PC-3 (cell line): ENCODE measurements around the gene CNN1. TPM values are rescaled to one million over a fixed set of nuclear protein-coding genes. Genes with fewer than 3 reads are reported as not detected.

Source experiments
- ATAC-seq: fragments of 200-7000 bp; cut with Tn5 transposase; 2 replicates; pipeline ENCODE4 v1.9.1; 2020; ENCODE audit warnings: mild to moderate bottlenecking, moderate library complexity
- BruUV-seq: library from RNA; stranded (reverse); fragments of 400-500 nt; replicated peaks from 2 replicates; lab custom pipeline; 2021; lab: Mats Ljungman, UMichigan
- CTCF ChIA-PET: fragments of 300-600 bp; sonication (Branson Sonifier 250); formaldehyde crosslinking; loops from one replicate; lab custom pipeline; 2022; ENCODE audit warnings: antibody characterized with exemption; lab: Charles Lee
- POLR2A ChIA-PET: fragments of 300-600 bp; sonication (Branson Sonifier 250); formaldehyde crosslinking; loops from one replicate; lab custom pipeline; 2022; ENCODE audit warnings: antibody characterized with exemption; ENCODE audit not compliant: unreplicated experiment; lab: Charles Lee
- DNase-seq: peaks from one replicate; pipeline ENCODE4 v3.0.0-alpha.2; 2015
- H2AFZ ChIP-seq: fragments of 300-600 bp; sonication (generic); 2 replicates; pipeline ENCODE4 v1.6.0; 2016; ENCODE audit warnings: antibody characterized with exemption, low read length
- H3F3A ChIP-seq: fragments of 300-600 bp; sonication (generic); one replicate; pipeline ENCODE4 v1.6.0; 2017; ENCODE audit warnings: antibody characterized with exemption, low read length, control low read depth, mild to moderate bottlenecking; ENCODE audit not compliant: unreplicated experiment
- H3K27ac ChIP-seq: fragments of 300-600 bp; sonication (generic); 2 replicates; pipeline ENCODE4 v1.5.1; 2016; ENCODE audit warnings: mild to moderate bottlenecking, low read length
- H3K27me3 ChIP-seq: fragments of 300-600 bp; sonication (generic); 2 replicates; pipeline ENCODE4 v1.6.1; 2016; ENCODE audit warnings: low read length, mixed read lengths
- H3K36me3 ChIP-seq: fragments of 300-600 bp; sonication (generic); 2 replicates; pipeline ENCODE4 v1.6.1; 2016; ENCODE audit warnings: low read depth, mixed run types, low read length, mixed read lengths
- H3K4me1 ChIP-seq: fragments of 300-600 bp; sonication (generic); 2 replicates; pipeline ENCODE4 v1.5.1; 2016; ENCODE audit warnings: low read length; ENCODE audit not compliant: insufficient read depth
- H3K4me2 ChIP-seq: fragments of 300-600 bp; sonication (generic); 2 replicates; pipeline ENCODE4 v1.6.0; 2016; ENCODE audit warnings: low read length
- H3K4me3 ChIP-seq: fragments of 300-600 bp; sonication (generic); 2 replicates; pipeline ENCODE4 v1.5.1; 2016; ENCODE audit warnings: mild to moderate bottlenecking, low read length, mixed read lengths
- H3K79me2 ChIP-seq: fragments of 300-600 bp; sonication (generic); 2 replicates; pipeline ENCODE4 v1.6.1; 2017; ENCODE audit warnings: low read length, mixed read lengths
- H3K9ac ChIP-seq: fragments of 300-600 bp; sonication (generic); 2 replicates; pipeline ENCODE4 v1.6.0; 2016; ENCODE audit warnings: mild to moderate bottlenecking, low read length
- H3K9me2 ChIP-seq: fragments of 300-600 bp; sonication (generic); replicated peaks from 2 replicates; pipeline ENCODE4 v1.6.1; 2016; ENCODE audit warnings: mixed run types, low read length, mixed read lengths
- H3K9me3 ChIP-seq: fragments of 300-600 bp; sonication (generic); 2 replicates; pipeline ENCODE4 v1.6.1; 2016; ENCODE audit warnings: low read length, mixed read lengths
- H4K20me1 ChIP-seq: fragments of 300-600 bp; sonication (generic); 2 replicates; pipeline ENCODE4 v1.6.1; 2016; ENCODE audit warnings: low read length, mixed read lengths
- EZH2 ChIP-seq: fragments of 300-600 bp; sonication (generic); IDR thresholded peaks from one replicate; pipeline ENCODE4 v1.6.1; 2017; ENCODE audit warnings: antibody characterized with exemption, mild to moderate bottlenecking, low read length; ENCODE audit not compliant: unreplicated experiment
- EZH2phosphoT487 ChIP-seq: fragments of 300-600 bp; sonication (generic); IDR thresholded peaks from 2 replicates; pipeline ENCODE4 v1.6.1; 2018; ENCODE audit warnings: mild to moderate bottlenecking, antibody characterized with exemption, low read length, borderline replicate concordance
- intact Hi-C: fragments of 100-400 bp; cut with micrococcal nuclease; formaldehyde crosslinking; loops from 2 replicates; pipeline ENCODE4 v1.9.0; 2023
- total RNA-seq: library from RNA; depleted of rRNA; stranded (reverse); fragments of >200 nt; gene quantifications from 2 replicates; pipeline ENCODE4 v1.2.3, GENCODE V29; 2014
- TF ChIP-seq, protein P1 (sequence below): fragments of 300-600 bp; sonication (generic); conservative IDR thresholded peaks from 2 replicates; pipeline ENCODE4 v1.5.1; 2017; ENCODE audit warnings: antibody characterized with exemption, low read depth, mild to moderate bottlenecking, low read length

CNN1 gene
- total RNA-seq, 1 experiment from 2014 or later = 0.77 TPM

DNA sequence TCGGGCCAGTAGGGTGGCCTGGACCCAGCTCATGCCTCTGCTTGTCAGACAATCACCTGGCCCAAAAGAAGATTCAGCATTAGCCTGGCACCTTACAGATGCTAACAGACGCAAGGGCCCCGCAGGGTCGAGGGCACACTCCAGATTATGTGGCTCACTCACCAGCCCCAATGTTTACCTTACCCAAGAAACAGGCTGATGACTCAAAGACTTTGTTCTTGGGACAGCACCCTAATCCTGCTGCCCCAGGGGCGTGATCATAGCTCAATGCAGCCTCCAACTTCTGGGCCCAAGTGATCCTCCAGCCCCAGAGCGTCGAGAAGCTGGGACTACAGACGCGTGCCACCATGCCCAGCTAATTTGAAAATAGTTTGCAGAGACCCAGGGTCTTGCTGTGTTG lies 19.5 kb upstream of the CNN1 start:
- DNase-seq (peak; percentile 52), ATAC-seq (peak; percentile 85)
- Histone ChIP-seq H3K36me3 (peaks cover 6% of the 10 kb centered on the region; the same call in 1 of the 2 replicates), H3K9me2 (no peaks in the 10 kb centered on the region), H3F3A (no peaks in the 10 kb centered on the region), H2AFZ (no peak overlapping the region), H3K4me1 (peaks cover 7% of the 10 kb centered on the region), H4K20me1 (no peaks in the 10 kb centered on the region), H3K79me2 (no peaks in the 10 kb centered on the region), H3K4me2 (no peak overlapping the region), H3K4me3 (no peak overlapping the region), H3K9me3 (no peaks in the 10 kb centered on the region), H3K9ac (no peak overlapping the region), H3K27ac (no peak overlapping the region), H3K27me3 (no peaks in the 10 kb centered on the region)
- ChIA-PET POLR2A (no interaction called here), CTCF (interaction anchor here (0.6 kb wide), 1 partner anchor 70 kb away, joined by 4 read pairs; no protein-coding TSS in a partner anchor)
- intact Hi-C loops = no loop called here
- no peak for TF ChIP-seq EZH2phosphoT487
- BruUV-seq = no TSS peak

DNA sequence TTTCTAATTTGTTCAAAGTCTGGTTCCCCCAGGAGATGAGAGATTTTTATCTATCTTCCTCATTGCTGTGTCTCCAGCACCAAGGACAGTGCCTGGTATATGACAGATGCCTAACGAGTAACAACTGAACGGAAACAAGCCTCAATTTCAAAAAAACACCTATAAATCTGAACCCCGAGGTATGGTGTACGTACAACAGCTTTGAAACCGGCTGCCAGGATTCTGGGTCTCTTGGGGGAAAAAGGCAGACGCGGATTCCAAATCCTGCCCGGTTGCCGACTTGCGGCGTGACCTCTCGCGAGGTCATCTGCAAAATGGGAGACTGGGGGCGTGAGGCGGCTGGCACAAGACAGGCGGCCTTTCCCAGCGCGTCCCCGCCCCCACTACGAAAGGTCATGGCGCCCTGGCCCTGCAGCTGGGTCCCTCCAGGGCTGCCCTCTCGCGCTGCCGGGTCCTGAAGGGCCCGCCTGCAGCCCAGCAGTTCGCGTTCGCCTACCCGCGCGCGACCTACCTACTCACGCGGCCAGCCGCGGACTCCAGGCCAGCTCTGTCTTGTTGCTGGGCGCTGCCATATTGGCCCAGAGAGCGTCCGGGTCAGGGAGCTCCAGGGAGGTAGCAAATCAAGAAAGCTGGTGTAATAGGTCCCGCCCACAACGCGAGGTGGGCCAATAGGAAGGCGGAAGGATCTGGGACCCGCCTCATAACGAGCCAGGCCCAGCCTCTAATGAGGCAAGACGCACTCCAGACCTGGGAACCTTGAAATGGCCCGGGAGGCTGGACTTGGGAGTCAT lies 9.9 kb upstream of the CNN1 start, which contains the start of gene ECSIT:
Gene ECSIT (minus strand): TSS at position 584 of the 791 bp plus-strand sequence. CDS start 9,964 bp downstream, outside the sequence.
- TF ChIP-seq EZH2 = no peak
- TF ChIP-seq, protein P1, sequence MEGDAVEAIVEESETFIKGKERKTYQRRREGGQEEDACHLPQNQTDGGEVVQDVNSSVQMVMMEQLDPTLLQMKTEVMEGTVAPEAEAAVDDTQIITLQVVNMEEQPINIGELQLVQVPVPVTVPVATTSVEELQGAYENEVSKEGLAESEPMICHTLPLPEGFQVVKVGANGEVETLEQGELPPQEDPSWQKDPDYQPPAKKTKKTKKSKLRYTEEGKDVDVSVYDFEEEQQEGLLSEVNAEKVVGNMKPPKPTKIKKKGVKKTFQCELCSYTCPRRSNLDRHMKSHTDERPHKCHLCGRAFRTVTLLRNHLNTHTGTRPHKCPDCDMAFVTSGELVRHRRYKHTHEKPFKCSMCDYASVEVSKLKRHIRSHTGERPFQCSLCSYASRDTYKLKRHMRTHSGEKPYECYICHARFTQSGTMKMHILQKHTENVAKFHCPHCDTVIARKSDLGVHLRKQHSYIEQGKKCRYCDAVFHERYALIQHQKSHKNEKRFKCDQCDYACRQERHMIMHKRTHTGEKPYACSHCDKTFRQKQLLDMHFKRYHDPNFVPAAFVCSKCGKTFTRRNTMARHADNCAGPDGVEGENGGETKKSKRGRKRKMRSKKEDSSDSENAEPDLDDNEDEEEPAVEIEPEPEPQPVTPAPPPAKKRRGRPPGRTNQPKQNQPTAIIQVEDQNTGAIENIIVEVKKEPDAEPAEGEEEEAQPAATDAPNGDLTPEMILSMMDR = no peak
- TF ChIP-seq EZH2phosphoT487 = no peak
- Histone ChIP-seq H3K9me3 (no peaks in the 10 kb centered on the region), H4K20me1 (no peaks in the 10 kb centered on the region), H3K79me2 (peaks cover 24% of the 10 kb centered on the region), H3K27ac (peak within 1 kb of the TSS; percentile 81), H3K4me2 (peak within 1 kb of the TSS; percentile 90), H2AFZ (peak within 1 kb of the TSS; percentile 80), H3K4me3 (peak within 1 kb of the TSS; percentile 90), H3K9ac (peak within 1 kb of the TSS; percentile 83), H3K4me1 (peaks cover 25% of the 10 kb centered on the region), H3K27me3 (no peaks in the 10 kb centered on the region), H3K36me3 (peaks cover 3% of the 10 kb centered on the region; the same call in 1 of the 2 replicates), H3F3A (no peaks in the 10 kb centered on the region), H3K9me2 (no peaks in the 10 kb centered on the region)
- ChIA-PET CTCF (interaction anchor here (0.5 to 1.4 kb wide), 3 partner anchors 30 to 239 kb away, joined by 3 to 8 read pairs (median 7); partner anchors contain the start of genes ELOF1 and PRKCSH), POLR2A (interaction anchor here (0.6 to 1.4 kb wide), 2 partner anchors 30 to 93 kb away, joined by 5 to 21 read pairs; partner anchors contain the start of genes ELOF1, ODAD3 and PRKCSH)
- DNase-seq (peak; percentile 99), ATAC-seq (peak; percentile 96)
- BruUV-seq = TSS peak; percentile 73
- intact Hi-C loops = loop anchor here (2.0 kb wide), 2 partner anchors 24 to 30 kb away; partner anchors contain the start of genes ELOF1 and ZNF653

DNA sequence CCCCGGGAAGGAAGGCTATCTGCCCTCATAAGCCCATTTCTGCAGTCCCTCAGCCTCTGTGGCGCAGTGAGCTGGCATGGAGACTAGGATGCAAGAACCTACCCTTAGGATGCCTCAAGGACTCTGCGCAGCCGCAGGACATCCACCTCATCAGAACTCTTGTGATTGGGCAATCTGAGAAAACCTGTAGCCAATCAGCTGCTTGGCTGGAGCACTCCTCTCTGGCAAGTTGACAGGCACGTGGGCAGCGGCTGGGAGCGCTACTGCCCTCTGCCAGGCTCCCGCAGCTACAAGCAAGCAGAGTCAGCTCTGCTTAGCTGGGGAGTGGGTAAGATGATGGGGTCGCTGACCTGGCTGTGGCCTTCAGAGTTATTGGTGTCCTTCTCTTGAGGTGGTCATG lies 8.2 kb upstream of the CNN1 start:
- POLR2A ChIA-PET = interaction anchor here (0.7 kb wide), 1 partner anchor 94 kb away, joined by 4 read pairs; no protein-coding TSS in a partner anchor
- Histone ChIP-seq H3F3A (no peaks in the 10 kb centered on the region), H3K27ac (no peak overlapping the region), H3K27me3 (no peaks in the 10 kb centered on the region), H3K36me3 (peaks cover under 1% of the 10 kb centered on the region; the same call in 1 of the 2 replicates), H3K9me2 (no peaks in the 10 kb centered on the region), H3K4me3 (no peak overlapping the region), H3K9ac (no peak overlapping the region), H3K4me2 (no peak overlapping the region), H3K9me3 (no peaks in the 10 kb centered on the region), H2AFZ (no peak overlapping the region), H3K79me2 (peaks cover 19% of the 10 kb centered on the region), H4K20me1 (no peaks in the 10 kb centered on the region), H3K4me1 (peaks cover 26% of the 10 kb centered on the region)
- no TSS peak for BruUV-seq
- TF ChIP-seq EZH2 = no peak
- TF ChIP-seq, protein P1 = peak; percentile 51
- CTCF ChIA-PET = no interaction called here
- ATAC-seq (peak; percentile 1; the same call in 1 of the 2 replicates), DNase-seq (peak; percentile 84)
- intact Hi-C loops = no loop called here
